OCI-LY1 (cell line): ENCODE results near the gene ADAMTS10.
"Not testable (repeated sequence)": the region's sequence is repeated elsewhere in the genome, so short reads cannot be mapped to it uniquely, and the experiment has no call there.

Source experiments
- H2AFZ ChIP-seq: fragments of 200-600 bp; sonication (generic), shearing (Covaris generic); 2 replicates; pipeline ENCODE4 v1.6.0; 2014; ENCODE audit warnings: antibody characterized with exemption, mild to moderate bottlenecking, low read length
- H3F3A ChIP-seq: fragments of 200-600 bp; sonication (generic), shearing (Covaris generic); 2 replicates; pipeline ENCODE4 v1.6.0; 2014; ENCODE audit warnings: mild to moderate bottlenecking, antibody characterized with exemption, low read length, moderate library complexity; ENCODE audit not compliant: insufficient read depth
- H3K27ac ChIP-seq: fragments of 200-600 bp; sonication (generic); 2 replicates; pipeline ENCODE4 v1.5.1; 2014; ENCODE audit warnings: low read length, mixed run types, mild to moderate bottlenecking, low read depth; ENCODE audit not compliant: poor library complexity, severe bottlenecking
- H3K27me3 ChIP-seq: fragments of 200-600 bp; sonication (generic); 2 replicates; pipeline ENCODE4 v1.6.0; 2014; ENCODE audit warnings: antibody characterized with exemption, mild to moderate bottlenecking, low read length, moderate library complexity; ENCODE audit not compliant: insufficient read depth
- H3K36me3 ChIP-seq: fragments of 200-600 bp; sonication (generic); 2 replicates; pipeline ENCODE4 v1.6.1; 2014; ENCODE audit warnings: mild to moderate bottlenecking, antibody characterized with exemption, low read length, moderate library complexity, mixed read lengths; ENCODE audit not compliant: insufficient read depth
- H3K4me1 ChIP-seq: fragments of 200-600 bp; sonication (generic); 2 replicates; pipeline ENCODE4 v1.5.1; 2014; ENCODE audit warnings: mild to moderate bottlenecking, low read length, moderate library complexity; ENCODE audit not compliant: insufficient read depth, severe bottlenecking
- H3K4me2 ChIP-seq: fragments of 200-600 bp; sonication (generic), shearing (Covaris generic); 2 replicates; pipeline ENCODE4 v1.6.1; 2014; ENCODE audit warnings: low read length
- H3K4me3 ChIP-seq: fragments of 200-600 bp; sonication (generic); 2 replicates; pipeline ENCODE4 v1.5.1; 2014; ENCODE audit warnings: low read length, low read depth, mild to moderate bottlenecking, mixed read lengths; ENCODE audit not compliant: poor library complexity, severe bottlenecking
- H3K79me2 ChIP-seq: fragments of 200-600 bp; shearing (Covaris generic); 2 replicates; pipeline ENCODE4 v1.6.1; 2016; ENCODE audit warnings: mixed run types, low read length, mixed read lengths; ENCODE audit not compliant: insufficient read depth
- H3K9ac ChIP-seq: fragments of 200-600 bp; sonication (generic), shearing (Covaris generic); 2 replicates; pipeline ENCODE4 v1.6.1; 2014; ENCODE audit warnings: mild to moderate bottlenecking, low read length, mixed read lengths
- H3K9me2 ChIP-seq: fragments of 200-600 bp; sonication (generic), shearing (Covaris generic); 2 replicates; pipeline ENCODE4 v1.6.1; 2014; ENCODE audit warnings: low read depth, mild to moderate bottlenecking, low read length, mixed read lengths
- H3K9me3 ChIP-seq: fragments of 200-600 bp; shearing (Covaris generic); 2 replicates; pipeline ENCODE4 v1.6.1; 2014; ENCODE audit warnings: low read length, mixed read lengths
- H4K20me1 ChIP-seq: fragments of 200-600 bp; sonication (generic), shearing (Covaris generic); 2 replicates; pipeline ENCODE4 v1.6.0; 2016; ENCODE audit warnings: mild to moderate bottlenecking, low read length; ENCODE audit not compliant: insufficient read depth
- CTCF ChIP-seq: fragments of 200-600 bp; sonication (generic), shearing (Covaris generic); IDR thresholded peaks from 2 replicates; pipeline ENCODE4 v1.5.1; 2017; ENCODE audit warnings: mild to moderate bottlenecking, antibody characterized with exemption, low read length, moderate library complexity, mixed read lengths
- EZH2 ChIP-seq: fragments of 200-600 bp; sonication (generic), shearing (Covaris generic); IDR thresholded peaks from 2 replicates; pipeline ENCODE4 v1.8.0; 2017; ENCODE audit warnings: borderline replicate concordance, mixed run types, mild to moderate bottlenecking, antibody characterized with exemption, low read length, moderate library complexity, mixed read lengths

ADAMTS10 gene

DNA sequence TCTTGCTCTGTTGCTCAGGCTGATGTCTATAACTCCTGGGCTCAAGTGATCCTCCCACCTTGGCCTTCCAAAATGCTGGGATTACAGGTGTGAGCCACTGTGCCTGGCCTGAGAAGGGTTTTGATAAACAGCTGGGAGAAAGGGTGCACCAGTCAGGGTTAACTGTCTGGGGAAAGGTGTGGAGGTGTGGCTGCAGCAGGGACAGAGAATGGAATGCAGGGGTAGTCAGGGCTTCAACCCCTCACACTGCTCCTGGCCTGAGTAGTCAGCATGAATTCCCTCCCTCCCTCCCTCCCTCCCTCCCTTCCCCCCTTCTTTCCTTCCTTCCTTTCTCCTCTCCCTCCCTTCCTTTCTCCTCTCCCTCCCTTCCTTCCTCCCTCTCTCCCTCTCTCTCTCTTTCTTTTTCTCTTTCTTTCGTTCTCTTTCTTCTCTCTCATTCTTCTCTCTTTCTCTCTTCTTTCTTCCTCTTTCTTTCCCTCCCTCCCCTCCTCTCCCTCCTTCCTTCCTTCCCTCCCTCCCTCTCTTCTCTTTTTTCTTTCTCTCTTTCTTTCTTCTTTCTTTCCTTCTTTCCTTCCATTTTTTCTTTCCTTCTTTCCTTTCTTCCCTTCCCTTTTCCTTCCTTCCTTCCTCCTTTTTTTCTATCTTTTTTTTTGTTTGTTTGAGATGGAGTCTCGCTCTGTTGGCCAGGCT lies 49.3 kb downstream of the ADAMTS10 start:
- H3K4me3 ChIP-seq = no peak overlapping the region
- no peaks in the 10 kb centered on the region for H3K27me3 ChIP-seq
- H3K79me2 ChIP-seq = no peaks in the 10 kb centered on the region
- H3K4me2 ChIP-seq = no peak overlapping the region
- no peaks in the 10 kb centered on the region for H3F3A ChIP-seq
- no peaks in the 10 kb centered on the region for H3K9me2 ChIP-seq
- H3K36me3 ChIP-seq = no peaks in the 10 kb centered on the region
- TF ChIP-seq EZH2 = no peak
- TF ChIP-seq CTCF = no peak
- no peaks in the 10 kb centered on the region for H3K9me3 ChIP-seq
- H3K4me1 ChIP-seq = no peaks in the 10 kb centered on the region
- no peaks in the 10 kb centered on the region for H4K20me1 ChIP-seq
- no peak overlapping the region for H3K27ac ChIP-seq
- no peak overlapping the region for H3K9ac ChIP-seq
- H2AFZ ChIP-seq = no peak overlapping the region

DNA sequence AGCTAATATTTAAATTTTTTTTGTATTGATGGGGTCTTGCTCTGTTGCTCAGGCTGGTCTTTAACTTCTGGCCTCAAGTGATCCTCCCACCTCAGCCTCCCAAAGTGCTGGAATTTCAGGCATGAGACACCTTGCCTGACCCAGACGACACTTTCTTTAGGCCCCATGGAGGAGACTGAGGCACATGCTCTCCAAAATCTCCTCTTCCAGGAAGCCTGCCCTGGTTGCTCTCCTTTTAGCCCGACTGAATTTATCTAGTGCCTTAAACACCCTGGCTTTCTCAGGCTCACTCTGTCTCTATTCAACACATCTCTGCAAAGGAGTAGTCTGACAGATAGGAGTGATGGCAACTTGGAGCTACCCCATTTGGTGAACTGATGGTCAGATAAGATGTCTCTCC lies 52.2 kb downstream of the ADAMTS10 start:
- Histone ChIP-seq H3K9me2 (no peaks in the 10 kb centered on the region), H3K9ac (no peak overlapping the region), H3K4me1 (no peaks in the 10 kb centered on the region), H3K27me3 (peaks cover 3% of the 10 kb centered on the region; the same call in 1 of the 2 replicates), H3K9me3 (no peaks in the 10 kb centered on the region), H3K4me3 (no peak overlapping the region), H3K79me2 (no peaks in the 10 kb centered on the region), H4K20me1 (no peaks in the 10 kb centered on the region), H3K36me3 (no peaks in the 10 kb centered on the region), H3K27ac (no peak overlapping the region), H3K4me2 (no peak overlapping the region), H3F3A (no peaks in the 10 kb centered on the region), H2AFZ (no peak overlapping the region)
- TF ChIP-seq EZH2 (no peak), CTCF (no peak)

DNA sequence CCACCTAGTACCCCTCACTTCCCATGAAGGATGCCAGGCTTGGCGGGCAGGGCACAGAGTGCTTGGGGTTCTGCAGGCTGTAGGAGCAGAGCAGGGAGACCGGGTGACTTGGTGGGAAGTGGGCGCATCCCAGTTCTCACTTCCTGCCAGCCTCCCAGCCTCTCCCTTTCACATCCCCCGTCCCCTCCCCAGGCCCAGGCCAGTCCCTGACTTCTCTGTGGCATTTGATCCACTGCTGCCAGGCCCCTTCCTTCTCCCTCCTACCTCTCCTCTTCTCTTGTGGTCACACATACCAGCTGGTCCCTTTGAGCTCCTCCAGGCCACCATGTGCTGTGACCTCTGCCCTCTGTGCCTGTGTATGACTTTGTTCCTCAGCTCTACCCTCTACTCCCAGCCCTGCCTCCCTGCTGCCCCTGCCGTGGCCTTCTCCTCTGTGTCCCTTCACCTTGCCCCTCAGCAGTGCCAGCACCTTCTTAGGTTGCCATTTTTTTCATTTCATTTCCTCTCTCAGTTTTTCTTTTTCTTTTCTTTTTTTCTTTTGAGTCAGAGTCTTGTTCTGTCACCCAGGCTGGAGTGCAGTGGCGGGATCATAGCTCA lies 52.8 kb downstream of the ADAMTS10 start:
- no peak overlapping the region for H3K4me2 ChIP-seq
- no peak overlapping the region for H3K4me3 ChIP-seq
- no peaks in the 10 kb centered on the region for H3K9me3 ChIP-seq
- no peaks in the 10 kb centered on the region for H3K36me3 ChIP-seq
- H3K79me2 ChIP-seq = no peaks in the 10 kb centered on the region
- peaks cover 3% of the 10 kb centered on the region for H3K27me3 ChIP-seq
- H3F3A ChIP-seq = no peaks in the 10 kb centered on the region
- no peak overlapping the region for H3K27ac ChIP-seq
- no peaks in the 10 kb centered on the region for H4K20me1 ChIP-seq
- no peaks in the 10 kb centered on the region for H3K4me1 ChIP-seq
- no peak overlapping the region for H2AFZ ChIP-seq
- no peak for TF ChIP-seq CTCF
- TF ChIP-seq EZH2 = no peak
- no peaks in the 10 kb centered on the region for H3K9me2 ChIP-seq
- H3K9ac ChIP-seq = no peak overlapping the region

DNA sequence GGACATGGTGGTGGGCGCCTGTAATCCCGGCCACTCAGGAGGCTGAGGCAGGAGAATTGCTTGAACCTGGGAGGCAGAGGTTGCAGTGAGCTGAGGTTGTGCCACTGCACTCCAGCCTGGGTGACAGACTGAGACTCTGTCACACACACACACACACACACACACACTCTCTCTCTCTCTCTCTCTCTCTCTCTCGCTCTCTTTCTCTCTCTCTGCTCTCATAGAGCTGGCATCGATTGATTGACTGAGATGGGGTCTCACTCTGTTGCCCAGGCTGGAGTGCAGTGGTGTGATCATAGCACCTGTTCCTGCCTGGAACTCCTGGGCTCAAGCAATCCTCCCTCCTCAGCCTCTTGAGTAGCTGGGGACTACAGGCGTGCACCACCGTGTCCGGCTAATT lies 56.8 kb downstream of the ADAMTS10 start:
- H3K4me3 ChIP-seq, H3K4me2 ChIP-seq, H4K20me1 ChIP-seq, H3K9me3 ChIP-seq, H3K27me3 ChIP-seq, H3K36me3 ChIP-seq, H3K9ac ChIP-seq, H3K27ac ChIP-seq, H3K9me2 ChIP-seq, H3F3A ChIP-seq, H3K4me1 ChIP-seq, H2AFZ ChIP-seq, H3K79me2 ChIP-seq: not testable (repeated sequence)
